ENCODE data around the gene NRXN3.
A peak's percentile ranks its signal among the peaks of the same experiment; 100 is the strongest.

- TF ChIP-seq EZH2 (IDR thresholded peaks at IDR 0.05; ENCODE audit: low read depth, unreplicated experiment) (no peak), REST (IDR thresholded peaks at IDR 0.05; ENCODE audit: unreplicated experiment) (peak; percentile 75), POLR2AphosphoS5 (IDR thresholded peaks at IDR 0.05; ENCODE audit: low read depth) (no peak), CTCF (conservative IDR thresholded peaks at IDR 0.05; ENCODE audit: low read depth in 2 of 2) (no peak), ZNF114 (CRISPR knock-in tag; IDR thresholded peaks at IDR 0.05) (no peak), EZH2phosphoT487 (IDR thresholded peaks at IDR 0.05; ENCODE audit: unreplicated experiment) (no peak), JUNB (IDR thresholded peaks at IDR 0.05; ENCODE audit: unreplicated experiment) (no peak), NANOG (IDR thresholded peaks at IDR 0.05; ENCODE audit: borderline replicate concordance) (no peak), CREB1 (CRISPR knock-in tag; IDR thresholded peaks at IDR 0.05; ENCODE audit: low read depth) (no peak), ZNF331 (CRISPR knock-in tag; IDR thresholded peaks at IDR 0.05; ENCODE audit: low read depth) (no peak)
Measured at GRCh38 chr14:79161571-79161970, 991.4 kb downstream of the NRXN3 start.

Data from GM23338 (cell line).